GM20000 (cell line): ENCODE measurements around the gene FEM1B.
"Not testable (repeated sequence)": the region's sequence is repeated elsewhere in the genome, so short reads cannot be mapped to it uniquely, and the experiment has no call there.

Source experiments
- DNase-seq: peaks from one replicate; pipeline ENCODE4 v3.0.0; 2012; ENCODE audit warnings: low spot score
- TF ChIP-seq, protein P1 (sequence below): IDR thresholded peaks from 2 replicates; pipeline ENCODE4 v1.5.1; 2012; ENCODE audit warnings: mild to moderate bottlenecking, control low read depth; ENCODE audit errors: extremely low read depth, missing control alignments

Gene FEM1B

DNA sequence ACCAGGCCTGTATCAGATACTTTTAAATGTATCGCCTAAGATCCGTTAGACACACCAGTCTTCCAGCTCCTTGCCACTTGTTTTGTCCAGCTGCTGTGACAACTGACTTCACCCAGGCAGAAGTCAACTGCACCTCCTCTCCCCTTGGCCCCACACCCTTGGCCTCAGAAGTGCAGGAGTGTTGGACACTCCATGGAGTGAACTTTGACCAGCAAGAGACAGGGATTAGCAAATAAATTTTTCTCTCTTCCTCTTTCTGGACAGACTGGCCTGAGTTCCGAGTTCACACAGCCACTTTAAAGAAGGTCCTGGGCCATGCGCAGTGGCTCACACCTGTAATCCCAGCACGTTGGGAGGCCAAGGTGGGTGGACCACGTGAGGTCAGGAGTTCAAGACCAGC is 45.1 kb upstream of the FEM1B start:
- no peak for DNase-seq
- TF ChIP-seq, protein P1, sequence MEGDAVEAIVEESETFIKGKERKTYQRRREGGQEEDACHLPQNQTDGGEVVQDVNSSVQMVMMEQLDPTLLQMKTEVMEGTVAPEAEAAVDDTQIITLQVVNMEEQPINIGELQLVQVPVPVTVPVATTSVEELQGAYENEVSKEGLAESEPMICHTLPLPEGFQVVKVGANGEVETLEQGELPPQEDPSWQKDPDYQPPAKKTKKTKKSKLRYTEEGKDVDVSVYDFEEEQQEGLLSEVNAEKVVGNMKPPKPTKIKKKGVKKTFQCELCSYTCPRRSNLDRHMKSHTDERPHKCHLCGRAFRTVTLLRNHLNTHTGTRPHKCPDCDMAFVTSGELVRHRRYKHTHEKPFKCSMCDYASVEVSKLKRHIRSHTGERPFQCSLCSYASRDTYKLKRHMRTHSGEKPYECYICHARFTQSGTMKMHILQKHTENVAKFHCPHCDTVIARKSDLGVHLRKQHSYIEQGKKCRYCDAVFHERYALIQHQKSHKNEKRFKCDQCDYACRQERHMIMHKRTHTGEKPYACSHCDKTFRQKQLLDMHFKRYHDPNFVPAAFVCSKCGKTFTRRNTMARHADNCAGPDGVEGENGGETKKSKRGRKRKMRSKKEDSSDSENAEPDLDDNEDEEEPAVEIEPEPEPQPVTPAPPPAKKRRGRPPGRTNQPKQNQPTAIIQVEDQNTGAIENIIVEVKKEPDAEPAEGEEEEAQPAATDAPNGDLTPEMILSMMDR, result no peak

DNA sequence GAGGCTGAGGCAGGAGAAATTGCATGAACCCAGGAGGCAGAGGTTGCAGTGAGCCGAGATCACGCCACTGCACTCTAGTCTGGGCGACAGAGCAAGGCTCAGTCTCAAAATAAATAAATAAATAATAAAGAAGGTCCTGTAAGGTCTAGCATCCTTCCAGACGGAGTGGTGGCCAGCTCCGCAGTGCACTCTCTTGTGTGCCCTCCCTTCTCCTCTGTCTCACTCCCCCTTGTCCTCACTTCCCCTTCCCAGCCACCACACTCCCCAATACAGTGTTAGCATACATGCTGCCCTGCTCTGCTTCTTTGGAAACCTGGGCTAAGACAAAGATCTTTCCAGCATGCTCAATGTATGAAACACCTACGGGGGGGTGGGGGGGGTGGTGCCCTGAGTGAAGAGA is 44.6 kb upstream of the FEM1B start:
- TF ChIP-seq, protein P1, result no peak
- no peak for DNase-seq

DNA sequence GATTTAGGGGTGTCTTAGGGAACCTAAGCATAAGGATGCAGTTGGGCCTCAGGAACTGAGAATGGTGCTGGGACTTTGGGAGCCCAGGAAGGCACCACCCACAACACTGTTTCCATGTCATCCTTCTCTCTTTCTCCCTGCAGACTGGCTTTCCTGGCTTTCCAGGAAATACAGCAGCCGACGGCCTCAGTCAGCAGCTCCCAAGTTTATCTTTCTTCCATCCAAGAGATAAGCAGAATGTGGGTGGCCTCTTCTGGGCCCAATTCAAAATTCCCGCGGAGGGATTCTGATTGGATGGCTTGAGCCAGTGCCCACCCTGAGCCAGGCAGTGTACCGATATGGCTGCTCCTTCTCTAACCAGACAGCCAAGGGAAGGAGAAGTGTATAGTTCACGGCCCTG is 43.5 kb upstream of the FEM1B start:
- TF ChIP-seq, protein P1, result no peak
- no peak for DNase-seq

DNA sequence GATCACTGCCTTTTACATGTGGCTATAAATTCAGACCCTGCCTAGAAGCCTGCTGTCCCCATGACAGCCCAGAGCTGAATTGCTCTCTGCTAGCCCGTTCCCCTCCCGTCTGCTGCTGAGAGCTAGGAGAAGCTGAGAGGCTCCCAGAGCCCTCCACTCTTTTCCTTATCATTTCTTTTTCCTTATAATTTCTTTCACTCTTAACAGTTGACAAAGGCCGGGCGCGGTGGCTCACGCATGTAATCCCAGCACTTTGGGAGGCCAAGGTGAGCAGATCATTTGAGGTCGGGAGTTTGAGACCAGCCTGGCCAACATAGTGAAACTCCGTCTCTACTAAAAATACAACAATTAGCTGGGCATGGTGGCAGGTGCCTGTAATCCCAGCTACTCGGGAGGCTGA is 43.0 kb upstream of the FEM1B start:
- DNase-seq, result not testable (repeated sequence)

DNA sequence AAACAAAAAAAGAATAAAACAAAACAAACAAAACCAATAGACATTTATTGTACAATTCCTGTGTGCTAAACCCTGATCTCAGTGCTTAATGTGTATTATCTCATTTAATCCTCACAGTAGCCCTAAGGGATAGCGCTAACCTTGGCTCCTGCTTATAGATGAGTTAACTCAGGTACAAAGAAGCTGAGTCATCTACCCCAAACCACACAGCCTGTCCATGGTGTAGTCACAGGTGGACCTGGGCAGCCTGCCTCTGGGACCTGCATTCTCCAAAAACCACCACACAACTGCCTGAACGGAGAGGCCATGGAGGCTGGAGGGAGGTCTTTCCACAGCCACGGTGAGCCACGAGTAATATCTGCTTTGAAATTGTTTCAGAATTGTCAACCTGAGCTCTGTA is 42.5 kb upstream of the FEM1B start:
- no peak for DNase-seq
- TF ChIP-seq, protein P1, result no peak

DNA sequence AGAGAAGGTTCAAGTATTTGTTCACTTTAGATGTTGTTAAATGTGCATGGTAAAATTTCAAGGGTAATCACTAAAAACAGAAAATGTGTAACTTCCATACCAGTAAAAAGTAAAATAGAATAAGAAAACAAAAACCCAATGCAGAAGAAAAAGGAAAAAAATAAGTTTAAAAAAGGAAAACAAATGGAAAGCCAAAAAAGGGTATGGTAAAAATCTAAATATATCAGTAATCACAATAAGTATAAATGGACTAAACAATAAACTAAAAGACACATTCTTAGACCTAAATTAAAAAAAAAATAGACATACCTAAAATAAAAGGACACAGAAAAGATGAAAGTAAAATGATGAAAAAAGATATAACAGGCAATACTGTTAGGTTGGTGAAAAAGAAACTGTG is 38.5 kb upstream of the FEM1B start:
- no peak for DNase-seq
- TF ChIP-seq, protein P1, result no peak

DNA sequence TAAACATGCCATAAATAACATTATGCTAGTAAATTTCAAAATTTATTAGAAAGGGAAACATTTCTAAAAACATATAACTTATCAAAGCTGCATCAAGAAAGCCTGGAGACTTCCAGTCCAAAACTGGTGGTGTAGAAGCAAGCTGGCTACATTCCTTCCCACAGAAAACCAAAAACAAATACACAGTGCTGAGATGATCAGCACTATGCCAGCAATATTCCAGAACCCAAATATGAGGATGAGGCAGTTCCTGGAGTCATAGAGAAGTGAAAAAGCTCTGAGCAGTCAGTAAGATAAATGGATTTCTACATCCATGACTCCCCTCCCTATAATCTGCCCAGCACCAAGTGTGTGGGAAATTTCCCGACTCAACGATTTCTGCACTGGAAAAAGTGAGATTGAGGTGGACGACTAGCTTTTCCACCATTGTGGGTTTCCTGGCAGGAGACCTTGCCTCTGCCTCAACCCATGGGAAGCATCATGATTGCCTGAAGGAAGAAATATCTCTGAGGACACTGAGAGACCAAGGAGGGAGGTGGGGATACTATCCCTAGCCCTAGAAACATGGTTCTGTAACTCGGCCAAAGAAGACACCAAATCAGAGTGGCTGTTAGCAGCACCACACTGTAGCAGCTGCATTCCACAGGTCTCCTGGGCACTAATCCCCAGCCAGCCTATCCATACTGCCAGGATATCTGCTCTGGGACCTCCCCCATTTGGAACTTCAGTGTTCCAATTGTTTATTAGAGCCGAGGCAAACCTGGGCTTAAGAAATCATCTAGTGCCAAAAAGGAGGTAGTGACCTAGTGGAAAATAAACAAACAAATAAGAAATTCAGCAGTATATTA is 36.2 kb upstream of the FEM1B start:
- TF ChIP-seq, protein P1, result no peak
- no peak for DNase-seq

DNA sequence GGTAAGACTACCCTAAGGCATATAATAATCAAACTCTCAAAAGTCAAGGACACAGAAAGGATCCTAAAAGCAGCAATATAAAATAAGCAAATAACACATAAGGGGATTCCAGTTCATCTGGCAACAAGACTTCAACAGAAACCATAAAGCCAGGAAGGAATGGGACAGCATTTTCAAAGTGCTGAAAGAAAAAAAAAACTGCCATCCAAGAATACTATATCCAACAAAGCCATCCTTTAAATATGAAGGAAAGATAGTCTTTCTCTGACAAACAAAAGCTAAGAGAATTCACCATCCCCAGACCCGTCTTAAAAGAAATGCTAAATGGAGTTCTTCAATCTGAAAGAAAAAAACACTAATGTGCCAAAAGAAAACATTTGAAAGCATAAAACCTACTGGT is 33.3 kb upstream of the FEM1B start:
- TF ChIP-seq, protein P1, result no peak
- DNase-seq, result no peak
